HG02571 (cell line): ENCODE measurements around the gene EGFLAM.

ENCODE experiments used
- ATAC-seq: cut with Tn5 transposase; IDR thresholded peaks from one replicate; pipeline ENCODE4 v1.9.1; 2021; ENCODE audit warnings: mild to moderate bottlenecking, moderate library complexity; ENCODE audit not compliant: unreplicated experiment

EGFLAM gene

DNA sequence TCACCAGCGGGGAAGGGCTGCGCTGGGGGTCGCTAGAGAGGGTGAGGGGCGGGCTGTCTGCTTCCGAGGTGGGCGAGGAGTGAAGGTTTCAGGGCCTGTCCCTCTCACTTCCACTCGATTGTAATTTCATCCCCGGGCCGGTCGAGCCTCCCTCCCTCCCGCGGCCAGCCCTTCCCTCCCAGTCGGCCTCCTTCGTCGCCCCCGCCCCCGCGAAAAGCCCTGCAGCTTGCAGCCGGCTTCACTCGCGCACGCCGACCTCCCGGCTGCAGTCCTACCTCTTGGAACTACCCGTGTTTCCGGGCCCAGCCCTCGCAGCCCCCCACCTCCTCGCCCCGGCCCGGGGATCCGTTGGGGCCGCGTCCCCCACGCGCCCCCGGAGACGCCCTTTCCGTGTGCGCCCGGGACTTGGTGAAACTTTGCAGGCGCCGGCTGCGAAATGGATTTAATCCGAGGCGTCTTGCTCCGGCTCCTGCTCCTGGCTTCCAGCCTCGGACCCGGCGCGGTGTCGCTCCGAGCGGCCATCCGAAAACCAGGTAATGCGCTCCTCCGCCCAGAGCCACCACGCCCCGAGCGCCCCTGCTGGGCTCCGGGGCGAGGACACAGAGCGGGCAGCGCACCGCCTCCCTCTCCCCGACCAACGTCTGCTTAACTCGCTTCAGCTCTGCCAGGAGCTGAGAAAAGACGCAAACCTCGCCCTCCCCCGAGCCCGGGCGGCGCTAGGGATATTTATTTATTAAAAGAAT lies at the start of gene EGFLAM:
TSS of gene EGFLAM (plus strand) at position 241 of the 743 bp plus-strand sequence. CDS start at position 437, 196 bp downstream.
- no peak for ATAC-seq

DNA sequence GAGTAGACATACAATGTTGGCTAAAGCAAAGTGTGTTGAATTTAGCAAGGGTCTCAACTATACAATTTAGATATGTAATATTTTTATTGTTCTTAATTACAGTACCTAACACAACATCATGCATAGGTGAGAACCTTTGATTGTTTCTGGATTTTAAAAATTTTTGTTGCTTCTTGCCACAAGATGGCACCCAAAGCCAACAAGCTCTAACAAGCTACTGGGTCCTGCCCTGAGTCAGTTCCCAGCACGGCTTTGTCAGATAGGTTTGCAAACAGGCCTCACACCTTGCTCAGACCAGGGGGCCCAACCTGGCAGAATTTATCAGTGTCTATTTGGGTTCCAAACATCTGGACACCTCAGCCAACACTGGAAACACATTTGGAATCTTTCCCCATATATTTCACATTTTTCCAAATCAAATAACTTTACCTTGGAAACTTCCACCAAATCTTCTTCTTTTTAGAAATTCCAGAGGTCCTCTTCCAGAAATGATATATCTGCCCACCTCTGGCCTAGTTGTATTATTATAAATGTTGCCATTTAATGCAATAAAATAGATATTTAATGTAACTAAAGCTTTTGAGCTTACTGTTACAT lies 49.5 kb upstream of the EGFLAM start:
- no peak for ATAC-seq

DNA sequence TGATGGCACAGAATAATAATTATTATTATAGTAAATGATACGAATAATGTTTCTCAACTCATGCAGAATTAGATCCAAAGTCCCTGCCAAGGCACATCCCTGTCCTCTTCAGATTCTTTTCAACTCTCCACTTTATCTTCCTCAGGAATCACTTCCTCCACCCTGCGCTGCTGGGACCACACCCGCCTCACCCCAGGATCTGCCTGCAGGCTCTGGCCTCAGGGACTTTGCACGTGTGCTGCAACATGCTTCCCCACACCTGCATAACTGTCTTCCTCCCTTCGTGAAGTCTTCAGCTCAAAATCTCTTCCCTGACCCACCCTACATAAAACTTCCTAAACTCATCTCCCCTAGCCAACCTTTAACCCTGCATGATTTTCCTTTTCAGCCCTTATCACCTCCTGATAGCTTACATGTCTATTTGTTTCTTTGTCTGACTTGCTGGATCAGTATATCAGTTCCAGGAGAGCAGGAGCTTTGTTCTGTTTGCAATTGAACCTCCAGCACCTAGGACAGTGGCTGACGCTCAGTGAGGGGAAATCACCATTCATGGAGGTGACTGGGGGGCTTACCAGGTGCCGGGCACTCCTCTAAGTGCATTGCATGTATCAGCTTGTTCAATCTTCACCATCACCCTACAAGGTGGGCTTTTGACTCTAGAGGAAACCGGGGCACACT lies 47.5 kb upstream of the EGFLAM start:
- no peak for ATAC-seq

DNA sequence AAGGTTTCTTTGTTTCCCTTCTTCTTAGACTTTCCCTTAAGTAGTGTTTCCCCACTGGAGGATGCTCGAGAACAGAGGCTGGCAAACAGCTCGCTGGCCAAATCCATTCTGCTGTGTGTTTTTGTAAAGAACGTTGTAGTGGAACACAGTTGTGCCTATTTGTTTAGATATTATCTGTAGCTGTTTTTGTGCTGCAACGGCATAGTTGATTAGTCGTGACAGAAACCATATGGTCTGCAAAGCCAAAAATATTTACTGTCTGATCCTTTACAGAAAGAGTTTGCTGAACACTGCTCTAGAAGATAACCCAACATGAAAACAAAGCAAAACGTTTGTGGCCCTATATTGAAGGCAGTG lies 47.0 kb upstream of the EGFLAM start:
- no peak for ATAC-seq

DNA sequence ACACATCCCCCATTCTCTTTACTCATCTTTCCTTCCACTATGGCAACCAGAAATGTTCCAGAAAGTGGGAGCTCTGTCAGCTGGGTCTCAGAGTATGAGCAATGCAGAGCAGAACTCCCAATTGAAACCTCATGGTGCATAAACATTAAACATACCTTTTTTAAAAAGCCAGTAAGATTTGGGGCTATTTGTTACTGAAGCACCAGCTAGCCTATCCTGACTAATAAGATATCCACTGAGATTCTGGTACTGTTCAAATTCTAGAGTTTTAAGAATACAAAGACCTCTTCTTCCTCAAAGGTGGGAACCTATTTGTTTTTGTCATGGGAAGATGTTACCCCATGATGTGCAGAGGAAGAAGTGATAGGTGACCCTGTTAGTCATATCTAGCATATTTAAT lies 46.1 kb upstream of the EGFLAM start:
- no peak for ATAC-seq

DNA sequence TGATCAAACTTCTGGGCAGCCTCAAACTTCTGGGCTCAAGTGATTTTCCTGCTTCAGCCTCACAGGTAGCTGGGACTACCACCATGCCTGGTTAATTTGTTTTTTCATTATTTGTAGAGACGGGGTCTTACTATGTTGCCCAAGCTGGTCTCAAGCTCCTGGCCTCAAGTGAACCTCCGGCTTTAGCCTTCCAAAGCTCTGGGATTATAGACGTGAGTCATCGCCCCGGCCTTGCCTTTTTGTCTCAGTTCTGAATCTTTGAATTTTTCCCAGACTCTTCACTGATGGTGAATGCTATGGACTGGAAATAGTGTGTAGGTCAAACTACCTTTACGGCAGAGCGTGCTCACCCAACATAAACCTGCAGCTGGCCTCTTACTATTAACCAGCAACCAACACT lies 32.3 kb upstream of the EGFLAM start:
- no peak for ATAC-seq

DNA sequence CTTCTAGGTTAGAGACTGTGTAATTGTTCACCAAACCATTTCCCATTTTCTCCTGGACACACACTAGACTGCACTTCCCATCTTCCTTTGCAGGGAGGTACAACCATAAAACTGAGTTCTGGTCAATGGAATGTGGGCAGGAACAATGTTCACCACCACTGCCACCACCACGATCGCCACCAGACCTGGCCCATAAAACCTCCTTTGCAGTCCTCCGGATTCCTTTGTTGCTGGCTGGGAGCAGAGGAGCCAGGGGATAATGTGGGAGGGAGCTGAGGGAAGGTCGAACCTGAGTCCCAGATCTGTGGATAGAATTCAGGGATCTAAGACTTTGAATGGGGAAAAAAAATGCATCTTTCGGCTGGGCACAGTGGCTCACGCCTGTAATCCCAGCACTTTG lies 29.4 kb upstream of the EGFLAM start:
- ATAC-seq: no peak

DNA sequence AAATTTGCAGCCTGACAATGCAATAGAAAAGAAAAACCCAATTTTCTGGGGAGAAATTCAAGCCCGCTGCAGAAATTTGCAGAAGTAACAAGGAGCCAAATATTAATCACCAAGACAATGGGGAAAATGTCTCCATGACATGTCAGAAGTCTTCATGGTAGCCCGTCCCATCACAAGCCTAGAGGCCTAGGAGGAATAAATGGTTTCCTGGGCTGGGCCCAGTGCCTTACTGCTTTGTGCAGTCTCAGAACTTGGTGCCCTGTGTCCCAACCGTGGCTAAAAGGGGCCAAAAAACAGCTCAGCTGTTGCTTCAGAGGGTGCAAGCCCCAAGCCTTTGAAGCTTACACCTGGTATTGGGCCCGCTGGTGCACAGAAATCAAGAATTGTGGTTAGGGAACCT lies 23.6 kb upstream of the EGFLAM start:
- no peak for ATAC-seq

DNA sequence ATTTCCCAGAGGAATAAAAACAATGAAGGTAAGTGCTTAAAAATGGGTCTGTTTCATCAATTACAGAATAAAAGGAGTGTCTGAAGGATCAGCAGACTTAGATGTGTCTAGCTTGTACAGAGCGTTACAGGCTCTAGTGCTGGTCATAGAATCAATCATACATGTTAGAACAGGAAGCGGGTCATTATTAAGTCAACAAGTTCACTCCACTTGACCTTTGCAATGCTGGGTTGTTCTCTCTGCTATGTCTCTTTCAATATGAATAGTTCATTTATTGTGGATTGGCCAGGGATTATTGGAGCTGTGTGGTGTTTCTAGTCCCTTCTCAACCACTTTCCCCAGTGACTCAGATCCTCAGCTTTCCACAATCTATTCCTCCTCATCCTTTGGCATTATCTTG lies 20.7 kb upstream of the EGFLAM start:
- no peak for ATAC-seq

DNA sequence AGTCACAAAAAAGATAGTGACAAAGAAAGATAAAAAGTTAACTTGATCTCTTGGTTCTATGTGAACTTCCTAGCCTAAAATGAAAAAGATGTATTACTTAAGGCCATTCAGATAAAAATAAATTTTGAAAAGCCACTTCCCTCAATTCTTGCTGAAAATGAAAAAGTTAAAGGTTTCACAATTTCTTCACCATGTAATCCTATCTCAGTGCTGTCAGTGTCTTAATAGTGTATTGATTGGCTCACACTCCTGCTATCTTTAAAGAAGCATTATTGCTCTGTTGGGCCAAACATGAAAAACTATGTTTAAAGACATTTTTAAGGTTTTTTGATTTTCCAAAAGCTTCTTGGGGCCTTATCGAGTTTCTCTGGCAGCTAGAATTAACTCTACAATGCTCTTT lies 18.1 kb upstream of the EGFLAM start:
- ATAC-seq: no peak

DNA sequence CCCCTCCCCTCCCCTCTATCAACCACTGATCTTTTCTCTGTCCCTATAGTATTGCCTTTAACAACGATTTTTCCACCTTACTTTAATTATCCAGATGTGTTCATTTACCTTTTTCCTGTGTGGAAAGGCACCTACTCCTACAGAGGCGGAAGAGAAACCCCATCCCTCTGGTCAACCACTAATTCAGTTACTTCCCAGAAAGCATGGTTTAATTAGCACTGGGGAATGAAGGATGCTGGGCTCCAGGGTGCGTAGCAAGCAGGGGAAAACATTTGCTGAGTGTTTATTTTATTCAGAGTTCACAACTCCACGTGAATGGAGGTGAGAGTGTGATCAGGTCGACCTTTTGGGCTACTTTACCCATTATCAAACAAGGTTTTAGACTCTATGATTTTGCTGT lies 16.7 kb upstream of the EGFLAM start:
- ATAC-seq: no peak

DNA sequence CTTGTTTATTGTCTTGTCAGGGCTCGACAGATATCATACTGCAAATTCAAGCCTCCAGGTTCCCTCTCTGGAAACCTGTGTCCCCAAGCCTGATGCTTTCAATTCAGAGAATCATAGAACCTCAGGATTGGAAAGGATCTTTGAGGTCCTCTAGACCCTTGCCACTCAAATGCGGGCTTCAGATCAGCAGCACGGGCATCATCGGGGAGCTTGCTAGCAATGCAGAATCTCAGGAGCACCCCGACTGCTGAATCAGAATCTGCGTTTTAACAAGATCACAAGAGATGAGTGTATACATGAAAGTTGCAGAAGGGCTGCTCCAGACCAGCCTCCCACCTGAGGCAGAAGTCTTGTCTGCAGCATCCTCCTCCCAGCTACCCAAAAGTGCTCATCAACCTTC lies 13.1 kb upstream of the EGFLAM start:
- no peak for ATAC-seq

DNA sequence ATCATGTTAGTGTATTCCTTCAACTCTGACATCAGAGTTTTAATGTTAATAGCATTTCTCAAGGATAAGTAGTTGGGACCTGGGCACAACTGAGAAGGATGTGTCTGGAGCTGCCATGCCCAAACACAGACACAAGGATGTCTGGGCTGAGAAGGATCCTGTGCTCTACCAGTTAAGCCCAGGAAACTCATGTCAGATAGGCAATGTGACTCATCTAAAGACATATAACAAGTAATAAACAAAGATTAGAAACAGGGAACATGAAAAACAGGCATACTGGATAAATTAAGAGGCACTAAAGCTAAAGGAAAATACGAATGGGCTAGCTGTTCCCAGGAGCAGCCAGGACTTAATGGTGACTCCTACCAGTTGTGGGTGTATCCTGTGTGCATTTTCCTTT lies 9.1 kb upstream of the EGFLAM start:
- no peak for ATAC-seq

DNA sequence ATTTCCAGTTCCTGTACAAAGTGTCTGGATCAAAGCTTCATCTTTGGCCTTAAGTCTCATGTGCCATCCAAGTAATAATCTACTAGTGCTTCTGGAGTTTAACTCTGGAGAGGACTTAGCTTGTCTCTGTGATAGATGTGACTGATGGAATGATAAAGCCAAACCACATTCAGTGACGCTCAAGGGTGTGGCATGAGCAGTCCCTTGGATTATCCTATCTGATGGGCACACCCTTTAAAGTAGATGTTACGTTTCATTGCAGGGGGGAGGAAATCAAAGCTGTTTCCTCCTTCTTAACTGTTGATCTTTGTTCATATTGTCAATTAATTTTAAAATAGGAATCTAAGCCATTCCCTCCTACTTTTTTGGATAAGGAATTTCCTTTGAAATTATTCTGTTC lies 8.5 kb upstream of the EGFLAM start:
- no peak for ATAC-seq

DNA sequence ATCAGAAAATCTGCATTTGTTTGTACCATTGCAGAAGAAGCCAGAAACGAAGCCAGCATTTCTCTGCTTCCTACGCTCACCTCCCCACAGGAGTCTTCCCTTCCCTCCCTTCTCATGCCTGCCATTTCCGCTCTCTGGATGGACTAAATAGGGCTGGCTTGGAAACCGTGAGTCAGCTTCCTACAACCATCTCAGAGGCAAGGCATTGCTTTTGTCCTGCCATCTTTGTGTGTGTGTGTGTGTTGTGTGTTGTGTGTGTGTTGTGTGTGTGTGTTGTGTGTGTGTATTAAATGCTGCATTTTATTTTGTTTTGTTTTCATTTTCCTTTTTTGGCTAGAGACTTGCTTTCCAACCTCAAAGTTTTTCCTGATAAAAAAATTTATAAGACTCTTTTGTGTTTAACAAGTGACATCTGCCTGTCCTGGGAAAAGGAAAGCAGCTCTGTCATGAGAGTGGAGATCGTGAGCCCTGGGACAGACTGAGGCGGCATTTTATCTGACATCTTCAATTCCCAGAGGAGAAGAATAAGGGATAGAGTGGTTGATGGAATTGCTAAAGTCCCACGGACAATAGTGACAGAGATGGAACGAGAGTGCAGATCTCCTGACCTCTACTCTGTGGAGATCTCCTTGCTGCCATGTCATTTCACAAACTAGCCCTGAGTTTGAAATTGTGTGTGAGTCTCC lies 7.5 kb upstream of the EGFLAM start:
- no peak for ATAC-seq

DNA sequence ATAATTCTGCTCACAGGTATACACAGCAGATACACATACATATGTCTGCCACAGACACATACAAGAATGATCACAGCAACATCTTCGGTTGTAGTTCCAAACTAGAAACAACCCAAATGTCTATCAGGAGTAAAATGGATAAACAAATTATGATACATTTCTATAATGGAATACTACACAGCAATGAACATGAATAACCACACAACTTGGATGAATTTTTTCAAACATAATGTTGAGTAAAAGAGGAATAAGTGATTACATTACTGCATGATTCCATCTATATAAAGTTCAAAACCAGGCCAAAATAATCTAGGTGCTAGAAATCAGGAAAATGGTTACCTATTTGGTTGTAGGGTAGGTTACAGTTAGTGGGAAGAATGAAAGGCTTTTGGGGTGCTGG lies 4.6 kb upstream of the EGFLAM start:
- ATAC-seq: no peak

DNA sequence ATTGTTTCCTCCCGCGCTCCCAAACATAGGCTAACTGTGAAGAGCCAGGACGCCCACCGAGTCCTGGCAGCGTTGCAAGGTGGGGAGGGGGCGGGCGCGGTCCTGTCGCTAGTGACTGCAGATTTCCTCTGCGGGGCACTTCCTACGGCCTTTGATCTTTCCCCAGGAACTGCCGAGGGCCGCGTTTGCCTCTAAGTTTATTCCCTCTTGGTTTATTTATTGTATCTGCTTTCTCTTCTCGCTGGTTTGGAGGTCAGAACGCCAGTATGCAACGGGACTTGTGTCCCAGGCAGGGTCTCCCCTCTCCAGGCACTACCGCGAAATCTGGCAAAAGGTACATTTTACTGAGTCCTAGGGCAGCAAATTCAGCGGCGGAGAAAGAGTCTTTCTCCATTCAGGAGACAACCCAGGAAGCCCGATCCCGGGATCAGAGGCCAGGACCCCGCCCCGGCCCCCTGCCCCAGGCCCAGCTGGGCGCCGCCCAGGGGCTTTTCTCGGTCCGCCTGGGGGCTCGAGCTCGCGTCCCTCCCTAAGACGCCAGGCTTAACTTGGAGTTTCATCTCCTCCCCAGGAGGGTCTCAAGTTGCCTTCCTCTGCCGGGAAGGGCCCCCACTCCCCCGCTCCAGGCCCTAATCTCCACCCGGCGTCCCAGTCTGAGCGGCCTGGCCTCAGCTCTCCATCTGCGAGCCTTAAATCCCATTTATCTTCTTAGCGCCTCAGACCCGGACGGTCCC lies 884 bp upstream of the EGFLAM start:
- no peak for ATAC-seq

DNA sequence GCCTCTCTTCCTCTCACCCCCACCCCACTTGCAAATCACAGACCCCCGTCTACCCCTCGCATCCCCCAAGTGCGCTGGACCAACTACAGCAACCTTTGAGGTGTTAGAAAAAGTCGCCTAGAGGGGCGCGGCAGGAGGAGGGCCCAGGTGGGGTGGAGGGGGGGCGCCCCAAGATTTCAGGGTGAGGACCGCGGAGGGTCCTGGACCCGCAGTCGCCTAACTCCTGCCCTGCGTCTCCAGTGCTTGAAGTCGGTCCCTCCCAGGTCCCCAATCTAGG lies 379 bp upstream of the EGFLAM start:
- no peak for ATAC-seq

DNA sequence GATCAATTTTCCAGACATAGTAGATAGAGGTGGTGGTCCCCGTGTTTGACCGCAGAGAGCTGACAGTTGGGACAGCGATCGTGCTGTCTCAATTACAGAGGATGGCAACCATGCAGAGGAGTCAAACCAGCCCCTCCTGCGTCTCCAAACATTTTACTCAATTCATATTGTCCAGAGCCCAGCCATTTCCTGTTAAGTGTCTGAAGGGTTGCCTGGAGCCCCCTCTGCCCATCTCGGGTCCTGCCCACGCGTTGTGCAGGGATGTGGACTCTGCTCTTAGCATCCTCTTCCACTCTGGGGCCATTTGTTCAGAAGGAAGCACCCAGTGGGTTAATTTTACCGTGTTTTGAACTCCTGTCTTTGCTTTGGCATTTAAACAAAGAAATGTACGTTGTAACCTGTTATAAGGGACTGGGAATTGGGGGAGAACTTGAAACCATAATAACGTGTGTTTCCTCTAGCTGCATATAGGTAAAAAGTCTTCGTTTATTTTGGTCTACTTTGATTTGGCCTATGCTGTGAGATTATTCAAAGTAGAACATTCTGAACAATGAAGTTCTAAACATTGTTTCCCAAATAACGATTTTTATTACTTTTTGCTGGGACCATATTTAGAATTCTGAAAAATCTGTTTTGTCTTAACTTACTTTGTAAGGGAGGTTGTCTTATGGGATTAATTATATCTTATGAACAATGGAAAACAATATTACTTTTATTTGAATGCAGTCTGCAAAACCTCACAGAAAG lies 876 bp downstream of the EGFLAM start:
- no peak for ATAC-seq

DNA sequence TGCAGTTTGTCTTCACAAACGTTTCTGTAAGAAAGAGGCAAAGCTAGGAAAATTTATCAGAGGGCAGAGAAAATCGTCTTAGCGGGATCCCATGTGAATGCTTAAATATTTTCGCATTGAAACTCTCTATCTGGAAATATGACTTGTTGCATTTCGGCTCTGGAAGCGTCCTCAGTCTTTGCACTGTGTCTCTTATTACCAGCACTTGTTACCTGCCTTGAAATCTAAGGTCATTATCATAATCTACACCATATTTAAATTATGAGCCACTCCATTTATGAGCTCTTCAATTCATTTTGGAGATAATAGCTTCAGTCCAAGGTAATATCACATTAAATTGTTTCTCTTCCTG lies 1.4 kb downstream of the EGFLAM start:
- no peak for ATAC-seq

DNA sequence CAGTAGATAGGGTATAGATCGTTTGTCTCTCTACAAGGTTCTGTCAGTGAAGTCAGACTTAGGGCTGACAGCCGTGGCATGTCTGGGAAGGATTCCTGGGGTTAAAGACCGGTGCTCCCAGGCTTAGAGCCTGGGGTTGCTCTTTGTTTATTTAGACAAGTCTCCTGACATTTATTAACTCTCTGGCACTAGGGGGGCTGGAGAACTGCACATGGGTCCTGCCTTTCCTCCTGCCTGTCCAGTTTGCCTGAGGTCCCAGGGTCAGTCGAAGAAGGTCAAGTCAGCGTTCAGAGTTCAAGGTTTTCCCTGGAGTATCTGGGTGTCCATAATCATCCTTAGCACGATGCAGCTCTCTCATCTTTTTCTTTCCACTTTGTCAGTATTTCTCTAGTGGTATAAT lies 5.6 kb downstream of the EGFLAM start:
- no peak for ATAC-seq
